Retina (tissue), 1 donor: ENCODE measurements around the gene TERB1.
"Not testable (repeated sequence)": the region's sequence is repeated elsewhere in the genome, so short reads cannot be mapped to it uniquely, and the experiment has no call there.

Source experiments
- DNase-seq: peaks from one replicate; pipeline ENCODE4 v3.0.0-alpha.2; 2016

The TERB1 gene

DNA sequence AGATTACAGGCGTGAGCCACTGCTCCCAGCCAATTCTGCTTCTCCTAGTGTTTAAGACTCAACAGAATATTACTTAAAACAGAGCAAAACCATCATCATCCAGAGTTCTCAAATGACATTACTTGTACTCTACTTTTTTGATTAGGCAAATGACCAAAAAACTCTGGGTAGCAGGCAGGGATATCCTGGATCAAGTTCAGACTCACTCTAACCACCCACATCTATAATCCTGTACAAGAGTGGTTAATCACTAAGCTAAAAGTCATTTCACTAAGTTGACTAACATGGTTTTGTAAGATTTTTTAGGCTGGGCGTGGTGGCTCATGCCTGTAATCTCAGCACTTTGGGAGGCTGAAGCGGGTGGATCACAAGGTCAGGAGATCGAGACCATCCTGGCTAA is 22.6 kb upstream of the TERB1 start:
- no peak for DNase-seq

DNA sequence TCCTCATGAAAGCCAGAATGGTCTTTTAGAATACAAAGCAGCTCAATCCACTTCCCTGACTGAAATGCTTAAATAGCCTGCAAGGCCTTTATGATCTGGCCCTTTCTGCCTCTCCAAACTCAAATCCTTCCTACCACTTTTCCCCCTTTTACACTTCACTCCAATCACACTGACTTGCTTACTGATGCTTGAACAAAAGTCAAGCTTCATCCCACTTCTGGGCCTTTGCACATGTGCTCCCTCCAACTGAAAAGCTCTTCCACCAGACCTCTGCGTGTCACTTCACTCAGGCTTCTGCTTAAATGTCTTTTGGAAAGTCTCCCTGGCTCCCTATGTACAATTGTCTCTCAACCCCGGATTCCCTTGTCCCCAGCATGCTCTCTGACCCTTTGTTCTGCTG is 13.3 kb upstream of the TERB1 start:
- no peak for DNase-seq

DNA sequence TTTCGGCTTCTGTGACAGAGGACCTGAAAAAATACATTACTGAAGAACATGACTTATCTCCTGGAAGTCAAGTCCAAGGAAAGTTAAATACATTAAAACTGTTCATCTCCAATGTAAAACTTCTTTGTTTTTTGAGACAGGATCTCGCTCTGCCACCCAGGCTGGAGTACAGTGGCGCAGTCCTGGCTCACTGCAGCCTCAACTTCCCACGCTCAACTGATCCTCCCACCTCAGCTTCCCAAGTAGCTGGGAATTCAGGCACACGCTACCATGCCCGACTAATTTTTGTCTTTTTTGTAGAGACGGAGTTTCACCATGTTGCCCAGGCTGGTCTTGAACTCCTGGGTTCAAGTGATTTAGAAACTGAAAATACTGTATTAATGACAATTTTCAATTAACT is 9.7 kb upstream of the TERB1 start:
- no peak for DNase-seq

DNA sequence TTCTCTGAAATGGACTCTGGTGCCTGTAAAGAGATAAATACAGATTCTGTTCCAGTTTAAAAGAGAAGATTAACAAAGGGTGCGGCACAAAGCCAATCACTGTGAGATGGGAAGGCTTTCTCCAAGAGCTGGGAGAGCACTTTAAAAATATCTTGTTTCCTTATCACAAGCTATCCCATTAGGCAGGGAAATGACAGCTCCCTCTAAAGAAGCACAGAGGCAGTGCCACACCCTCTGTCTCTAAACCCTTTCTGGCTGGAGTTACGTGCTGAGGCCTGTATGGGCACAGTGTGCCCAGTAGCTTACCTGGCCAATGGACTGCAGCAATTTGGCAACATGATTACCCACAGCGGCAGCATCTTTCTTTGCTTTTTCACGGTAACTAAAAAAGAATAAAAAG is 9.0 kb upstream of the TERB1 start:
- no peak for DNase-seq

DNA sequence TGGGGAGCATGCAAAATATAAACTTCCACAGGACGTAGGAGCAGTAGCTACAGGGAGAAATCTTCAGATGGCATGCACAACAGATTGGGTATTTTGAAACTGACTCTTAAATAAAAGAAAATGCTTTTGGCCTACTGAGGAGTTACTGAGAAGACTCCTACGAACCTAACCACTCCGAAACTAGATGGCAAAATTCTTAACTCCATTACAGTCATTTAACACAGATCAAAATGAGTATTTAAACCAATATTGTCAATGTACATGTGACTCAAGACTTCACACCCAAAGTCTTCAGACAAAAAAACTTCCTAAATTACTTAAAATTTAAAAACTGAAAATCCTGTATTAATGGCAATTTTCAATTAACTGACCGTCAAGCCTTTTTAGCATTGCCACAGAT is 8.4 kb upstream of the TERB1 start:
- no peak for DNase-seq

DNA sequence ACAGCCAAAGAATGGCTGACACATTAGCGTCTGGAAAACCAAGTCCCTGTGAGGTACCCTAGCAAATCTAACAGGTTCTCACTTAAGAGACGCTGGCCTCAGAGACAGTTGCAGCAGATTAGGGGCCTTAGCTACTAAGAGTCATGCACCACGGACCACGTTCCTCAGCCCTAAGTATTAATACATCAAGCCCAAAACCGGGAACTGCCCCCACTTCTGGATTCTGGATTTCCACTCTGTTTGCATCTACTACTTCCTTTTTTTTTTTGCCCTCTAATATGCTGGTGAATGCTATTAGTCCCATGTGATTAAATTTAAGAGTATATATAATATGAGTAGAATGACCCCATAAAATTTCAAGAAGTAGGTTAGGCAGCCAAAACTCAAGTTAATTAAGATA is 775 bp upstream of the TERB1 start:
- DNase-seq = no peak

DNA sequence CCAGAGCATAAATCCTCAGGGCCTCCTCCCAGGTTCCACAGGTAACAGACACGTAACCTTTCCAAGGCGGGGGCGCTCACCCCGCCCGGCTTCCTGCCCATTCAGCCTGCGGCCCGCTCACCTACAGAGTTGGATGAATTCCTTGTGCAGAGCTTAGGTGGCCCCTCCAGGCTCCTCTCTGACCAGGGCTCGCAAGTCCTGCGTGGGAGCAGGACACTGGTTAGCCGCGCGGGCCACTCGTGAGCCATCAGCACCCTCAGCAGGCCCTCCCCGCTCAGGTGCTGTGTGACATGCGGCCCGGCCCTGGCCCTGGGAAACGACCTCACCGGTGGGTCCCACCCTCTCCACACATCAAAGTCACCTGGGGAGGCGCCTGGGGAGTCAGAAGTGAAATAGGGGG is 528 bp downstream of the TERB1 start:
- DNase-seq = no peak

DNA sequence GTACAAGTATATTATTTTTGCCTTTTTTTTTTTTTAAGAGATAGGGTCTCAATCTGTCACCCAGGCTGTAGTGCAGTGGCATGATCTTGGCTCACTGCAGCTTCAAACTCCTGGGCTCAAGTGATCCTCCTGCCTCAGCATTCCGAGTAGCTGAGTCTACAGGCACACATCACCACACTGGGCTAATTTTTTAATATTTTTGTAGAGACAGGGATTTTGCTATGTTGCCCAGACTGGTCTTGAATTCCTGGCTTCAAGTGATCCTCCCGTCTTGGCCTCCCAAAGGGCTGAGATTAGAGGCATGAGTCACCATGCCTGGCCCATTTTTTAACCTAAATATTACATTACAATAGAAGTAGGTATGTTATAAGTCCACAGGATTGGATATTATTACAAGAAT is 3.2 kb downstream of the TERB1 start:
- DNase-seq = no peak

DNA sequence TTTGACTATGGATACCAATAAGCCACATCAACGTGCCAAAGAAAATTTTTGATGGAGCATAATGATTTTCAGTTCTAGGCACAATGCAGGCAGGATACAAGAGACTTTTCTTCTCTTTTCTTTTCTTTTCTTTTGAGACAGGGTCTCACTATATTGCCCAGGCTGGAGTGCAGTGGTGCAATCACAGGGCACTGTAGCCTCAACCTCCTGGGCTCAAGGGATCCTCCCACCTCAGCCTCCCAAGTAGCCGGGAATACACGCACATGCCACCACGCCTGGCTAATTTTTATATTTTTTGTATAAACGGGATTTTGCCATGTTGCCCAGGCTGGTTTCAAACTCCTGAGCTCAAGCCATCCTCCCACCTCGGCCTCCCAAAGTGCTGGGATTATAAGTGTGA is 7.4 kb downstream of the TERB1 start:
- DNase-seq = not testable (repeated sequence)

DNA sequence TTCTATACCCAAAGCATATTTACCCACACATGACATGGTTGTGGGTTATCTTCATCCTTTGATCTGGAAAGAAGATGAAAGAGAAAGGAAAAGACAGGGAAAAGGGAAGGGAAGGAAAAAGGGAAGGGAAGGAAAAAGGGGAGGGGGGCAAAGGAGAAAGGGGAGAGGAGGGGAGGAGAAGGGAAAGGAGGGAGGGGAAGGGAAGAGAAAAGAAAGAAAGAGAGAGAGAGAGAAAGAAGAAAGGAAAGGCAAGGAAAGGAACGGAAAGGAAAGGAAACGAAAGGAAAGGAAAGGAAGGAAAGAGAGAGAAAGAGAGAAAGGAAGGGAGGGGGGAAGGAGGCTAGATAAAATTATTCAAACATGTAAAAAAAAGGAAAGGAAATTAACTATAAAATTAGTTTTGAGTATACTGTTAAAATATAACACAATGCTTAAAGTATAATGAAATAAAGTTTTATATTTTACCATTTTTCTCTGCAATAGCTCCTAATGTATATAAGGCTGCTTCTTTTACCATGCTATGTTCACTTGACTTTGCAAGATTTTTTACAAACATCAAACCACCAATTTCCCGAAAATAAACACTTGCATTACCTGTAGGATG is 11.2 kb downstream of the TERB1 start:
- DNase-seq = no peak

DNA sequence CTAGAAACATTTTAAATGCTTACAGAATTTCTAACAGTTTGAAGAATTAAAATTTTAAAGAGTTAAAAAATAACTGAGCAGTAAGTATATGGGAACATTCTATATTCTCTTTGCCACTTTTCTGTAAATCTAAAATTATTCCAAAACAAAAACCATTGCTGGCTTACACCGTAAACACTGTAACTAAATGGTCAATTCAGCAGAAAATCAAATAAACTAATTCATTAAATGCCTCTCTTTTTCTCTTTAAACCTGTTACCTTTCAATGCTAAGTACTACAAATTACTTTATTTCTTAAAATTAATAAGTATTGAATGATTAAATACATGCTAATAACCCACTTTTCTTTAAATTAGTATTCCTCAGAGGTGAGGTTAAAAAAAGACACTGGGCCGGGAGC is 14.0 kb downstream of the TERB1 start:
- no peak for DNase-seq

DNA sequence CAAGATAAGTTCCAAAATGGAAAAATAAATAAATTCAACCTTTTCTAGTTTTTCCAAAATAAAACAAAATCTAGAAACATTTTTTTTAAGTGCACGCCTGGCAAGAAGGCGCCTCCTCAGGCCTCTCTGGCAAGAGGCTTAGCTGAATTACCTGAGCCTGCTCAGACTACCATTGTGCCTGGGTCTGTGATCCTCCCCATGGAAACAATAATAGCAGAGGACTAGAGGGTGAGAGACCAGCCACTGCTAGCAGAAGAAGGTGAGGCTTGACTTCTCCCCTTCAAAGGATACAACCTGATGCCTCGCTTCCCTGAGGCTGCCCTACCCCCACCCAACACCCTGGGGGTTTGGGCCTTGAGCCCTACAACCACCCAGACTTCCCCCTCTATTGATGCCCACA is 14.8 kb downstream of the TERB1 start:
- no peak for DNase-seq

DNA sequence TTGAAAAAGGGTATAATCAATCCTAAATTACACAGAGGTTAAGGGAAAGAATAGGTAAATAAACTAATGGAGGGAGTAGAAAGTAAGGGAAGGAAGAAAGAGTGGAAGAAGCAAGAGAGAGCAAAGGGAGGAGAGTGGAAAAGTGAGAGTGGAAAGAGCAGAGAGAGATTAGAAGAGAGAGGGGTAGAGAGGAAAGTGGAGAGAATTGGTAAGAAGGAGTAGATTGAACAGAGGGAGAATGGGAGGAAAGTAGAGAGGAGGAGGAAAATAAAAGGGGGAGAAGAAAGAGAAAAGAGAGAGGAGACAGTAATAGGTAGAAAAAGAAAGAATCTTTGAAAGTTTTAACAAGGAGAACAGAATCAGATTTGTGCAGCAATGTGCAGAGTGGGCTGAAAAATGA is 24.9 kb downstream of the TERB1 start:
- no peak for DNase-seq

DNA sequence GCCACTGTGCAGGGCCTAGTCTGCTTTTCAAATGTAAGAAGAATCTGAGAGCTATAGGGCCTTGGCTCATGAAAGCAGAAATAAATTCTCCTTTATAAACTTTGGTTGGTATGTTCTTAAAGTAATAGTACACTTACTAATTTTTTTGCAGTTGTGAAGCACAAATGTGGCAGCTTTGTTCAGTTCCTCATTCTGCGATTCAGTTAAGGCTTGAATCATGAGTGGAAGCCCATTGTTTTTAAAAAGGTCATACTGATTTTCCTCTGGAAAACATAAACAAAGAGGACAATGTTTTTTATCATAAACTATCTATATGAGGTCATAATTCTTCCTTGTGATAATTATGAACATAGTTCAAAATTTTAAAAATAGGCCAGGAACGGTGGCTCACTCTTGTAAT is 26.4 kb downstream of the TERB1 start:
- no peak for DNase-seq

DNA sequence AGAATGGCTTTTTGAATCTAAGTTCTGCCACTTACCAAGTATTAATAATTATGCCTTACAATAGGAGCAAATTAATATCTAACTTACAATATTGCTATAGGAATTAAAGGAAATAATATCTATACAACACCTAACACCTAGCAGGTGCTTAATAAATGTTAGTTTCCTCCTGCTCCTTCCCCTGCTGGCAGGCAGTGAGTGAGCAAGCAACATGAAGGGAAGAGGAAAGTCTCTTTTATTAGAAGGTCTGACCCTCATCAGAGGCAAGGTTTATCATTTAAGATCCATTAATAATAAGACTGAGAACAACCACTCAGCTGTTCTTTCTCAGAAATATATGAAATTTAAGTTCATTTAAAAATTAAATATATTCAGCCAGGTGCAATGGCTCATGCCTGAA is 43.3 kb downstream of the TERB1 start:
- no peak for DNase-seq

DNA sequence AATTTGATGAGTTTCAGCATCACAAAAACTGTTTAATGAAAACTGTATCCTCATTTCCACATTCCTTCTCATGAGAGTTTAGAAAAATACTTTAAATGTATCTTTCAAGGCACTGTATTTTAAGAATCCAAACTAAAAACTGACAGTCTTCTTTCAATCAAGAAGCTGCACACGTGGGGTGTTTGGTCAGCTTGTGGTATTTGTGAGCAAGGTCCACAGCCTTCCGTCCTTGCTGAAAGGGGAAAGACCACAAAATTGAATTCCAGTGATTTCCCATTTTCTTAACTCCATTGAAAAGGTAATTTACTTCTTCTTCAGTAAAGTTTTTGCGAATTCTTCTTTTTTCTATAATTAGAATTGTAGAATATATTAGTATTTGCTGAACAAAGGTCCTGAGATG is 46.6 kb downstream of the TERB1 start:
- no peak for DNase-seq

DNA sequence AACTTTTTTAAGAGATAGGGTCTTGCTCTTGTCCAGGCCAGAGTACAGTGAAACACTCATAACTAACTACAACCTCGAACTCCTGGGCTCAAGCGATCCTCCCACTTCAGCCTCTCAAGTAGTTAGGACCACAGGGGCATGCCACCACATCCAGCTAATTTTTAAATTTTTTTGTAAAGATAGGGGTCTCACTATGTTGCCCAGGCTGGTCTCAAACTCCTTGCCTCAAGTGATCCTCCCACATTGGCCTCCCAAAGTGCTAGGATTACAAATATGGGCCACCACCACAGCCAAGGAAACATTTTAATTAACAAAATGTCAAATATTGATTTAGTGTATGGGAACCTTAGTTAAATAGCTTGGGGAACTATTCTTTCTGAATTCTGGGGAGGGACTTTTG is 47.2 kb downstream of the TERB1 start:
- DNase-seq = no peak

DNA sequence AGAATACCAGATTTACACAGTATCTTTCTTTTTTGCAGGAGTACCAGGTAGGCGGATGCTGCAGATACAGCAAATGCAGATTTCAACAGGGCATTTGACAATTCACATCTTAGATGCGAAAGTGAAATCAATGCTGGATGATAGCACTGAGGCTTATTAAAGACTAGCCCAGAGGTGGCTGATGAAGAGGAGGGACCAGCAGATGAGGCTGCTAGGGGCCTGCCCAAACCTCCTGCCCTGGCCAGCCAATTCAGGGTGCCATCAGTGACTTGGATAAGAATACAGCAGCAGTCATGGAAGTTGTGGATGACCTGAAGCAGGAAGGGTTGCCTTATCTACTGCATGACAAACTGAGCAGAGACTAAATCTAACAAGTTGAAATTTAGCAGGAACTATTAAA is 48.4 kb downstream of the TERB1 start:
- DNase-seq = no peak

DNA sequence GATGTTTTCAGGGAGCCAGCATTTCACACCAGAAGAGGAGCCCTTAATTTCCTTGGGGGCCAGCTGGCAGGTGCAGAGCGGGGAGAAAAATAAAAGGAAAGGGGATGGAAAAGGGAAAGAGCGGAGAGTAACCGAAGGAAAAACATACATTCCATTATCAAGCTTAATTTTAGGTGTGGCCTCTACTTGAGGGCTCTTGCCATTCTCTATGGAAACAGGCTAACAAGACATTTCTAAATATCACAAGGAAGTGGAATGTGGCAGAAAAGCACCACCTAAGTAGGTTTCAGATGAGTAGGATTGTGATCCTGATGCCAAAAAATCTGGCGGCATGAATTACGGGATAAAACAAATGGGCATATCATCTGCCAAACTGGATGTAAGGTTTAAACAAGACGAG is 49.0 kb downstream of the TERB1 start:
- DNase-seq = no peak

DNA sequence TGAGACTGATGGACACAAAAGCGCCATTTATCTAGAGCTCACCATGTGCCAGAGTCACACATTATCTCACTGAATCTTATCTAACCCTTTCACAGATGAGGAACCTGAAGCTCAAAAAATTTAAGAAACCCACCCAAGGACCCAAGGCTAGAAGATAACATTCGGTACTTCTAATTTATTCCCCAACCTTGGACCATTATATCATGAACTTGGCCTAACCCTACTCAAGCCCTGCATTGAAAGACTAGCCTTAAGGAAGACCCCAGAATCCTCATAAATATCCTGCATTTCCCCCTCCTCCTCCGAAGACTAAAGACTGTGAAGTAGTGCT is 49.4 kb downstream of the TERB1 start:
- DNase-seq = no peak

DNA sequence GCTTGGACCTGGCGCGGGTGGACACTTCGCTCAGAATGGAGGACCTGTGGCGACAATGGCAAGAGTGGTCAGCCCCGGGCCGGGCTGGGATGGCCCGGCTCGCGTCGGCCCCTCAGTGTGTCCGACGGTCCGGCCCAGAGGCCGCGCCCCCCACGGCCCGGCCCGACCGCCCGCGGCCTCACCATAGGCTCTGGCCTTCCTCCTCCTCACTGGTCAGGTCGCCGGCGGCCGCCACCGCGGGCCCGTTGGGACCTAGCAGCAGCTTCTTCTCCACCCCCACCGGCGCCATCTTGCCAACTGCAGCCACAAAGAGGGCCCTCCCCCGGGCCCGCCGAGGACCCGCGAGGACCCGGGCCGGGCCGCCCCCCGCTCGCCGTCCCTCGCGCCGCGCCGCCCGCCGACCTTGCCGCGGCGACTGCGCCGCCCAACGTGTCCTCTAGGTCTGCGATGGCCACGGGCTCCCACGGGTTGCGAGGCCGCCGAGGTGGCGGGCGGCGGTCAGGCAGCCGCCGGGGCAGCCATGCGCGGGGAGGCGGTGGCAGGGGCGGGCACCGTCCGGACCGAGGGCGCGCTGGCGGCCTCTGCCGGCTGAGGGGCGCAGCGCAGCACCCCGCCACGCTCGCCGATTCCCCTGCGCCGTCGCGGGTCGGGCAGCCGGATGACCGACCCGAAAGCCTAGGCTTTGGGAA is 49.9 kb downstream of the TERB1 start, which contains the start of gene DYNC1LI2:
TSS of gene DYNC1LI2 (minus strand) at position 307 of the 689 bp plus-strand sequence. CDS start at position 289, 18 bp downstream.
- DNase-seq = peak; percentile 91

DNA sequence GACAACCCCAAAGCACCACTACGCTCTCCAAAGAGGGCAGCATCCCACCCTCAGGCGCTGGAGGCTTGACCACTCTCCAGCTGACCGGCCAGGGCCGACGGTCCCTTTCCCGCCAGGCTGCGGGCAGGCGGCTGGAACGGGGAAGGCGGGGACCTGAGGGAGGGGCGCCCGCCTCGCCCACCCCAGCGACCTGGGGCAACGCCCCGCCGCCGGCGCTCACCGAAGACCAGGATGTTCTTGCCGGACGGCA is 50.4 kb downstream of the TERB1 start:
- no peak for DNase-seq

DNA sequence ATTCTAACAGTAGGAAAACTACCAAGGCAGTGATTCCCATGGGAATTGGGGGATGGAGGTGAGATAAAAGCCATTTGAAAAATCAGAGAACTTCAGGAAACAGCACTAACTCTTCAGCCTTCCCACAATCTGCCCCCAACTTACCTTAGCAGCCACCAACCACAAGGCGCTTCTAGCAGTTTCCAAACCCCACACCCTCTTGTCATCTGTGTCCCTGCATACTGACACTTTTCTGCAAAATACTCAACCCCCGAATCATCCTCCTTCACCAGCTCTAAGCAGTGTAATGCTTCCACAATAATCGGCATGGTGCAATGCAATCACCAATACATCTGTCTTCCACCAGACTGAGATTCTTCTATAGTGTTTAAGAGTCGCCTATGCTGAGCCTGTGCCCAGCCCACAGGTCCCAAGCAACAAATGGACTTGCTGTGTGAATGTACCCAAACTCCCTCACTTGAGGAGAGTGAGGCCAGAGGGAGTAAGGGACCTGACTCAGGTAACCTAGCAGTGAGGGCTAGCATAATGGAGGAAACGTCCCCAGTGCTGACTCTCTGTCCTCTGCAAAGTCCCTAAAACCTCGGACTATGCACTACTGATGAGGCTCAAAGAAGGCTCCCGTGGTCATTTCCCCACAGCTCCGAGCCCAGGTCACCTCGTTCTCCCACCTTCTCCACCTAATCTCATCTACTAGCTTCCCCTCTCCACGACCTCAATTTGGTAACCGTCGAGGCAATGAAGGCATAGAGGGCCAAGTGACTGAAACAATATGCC is 50.9 kb downstream of the TERB1 start:
- no peak for DNase-seq

DNA sequence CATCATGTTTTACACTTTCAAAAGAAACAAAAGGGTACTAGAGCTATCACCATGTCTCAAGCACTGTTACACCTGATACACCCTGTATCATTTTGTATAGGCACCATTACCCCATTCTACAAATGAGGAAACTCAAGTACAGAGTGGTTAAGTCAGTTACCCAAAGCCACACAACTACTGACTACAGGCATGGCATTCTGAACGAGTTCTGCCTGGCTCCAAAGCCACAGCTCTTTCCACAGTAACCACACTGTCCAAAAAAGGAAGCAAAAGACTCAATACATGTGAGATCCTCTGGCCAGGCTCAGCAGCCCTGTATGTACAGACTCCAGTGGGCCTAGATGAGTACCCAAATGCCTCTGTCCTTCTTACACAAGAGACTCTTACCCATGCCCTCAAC is 54.7 kb downstream of the TERB1 start:
- no peak for DNase-seq

DNA sequence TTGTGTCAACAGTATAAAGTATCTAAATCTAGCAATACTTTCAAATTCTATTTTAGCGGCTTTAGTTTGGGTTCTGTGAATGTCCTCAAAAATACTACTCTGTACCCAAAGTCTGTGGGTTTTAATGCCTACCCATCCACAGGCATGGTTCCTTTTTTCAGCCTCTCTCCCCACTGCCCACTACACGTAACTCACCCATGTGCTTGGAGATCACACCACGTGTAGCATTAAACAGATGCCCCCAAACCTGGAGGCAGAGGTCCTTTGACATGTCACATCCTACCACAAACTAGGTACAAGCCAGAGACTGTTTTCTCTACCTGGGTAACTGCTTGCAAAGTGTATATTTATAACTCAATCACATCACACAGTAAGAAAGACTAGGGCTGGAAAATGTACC is 55.3 kb downstream of the TERB1 start:
- DNase-seq = no peak
